ENCODE measurements around the gene ZNF837.
"Not testable (repeated sequence)": the region's sequence is repeated elsewhere in the genome, so short reads cannot be mapped to it uniquely, and the experiment has no call there.

ZNF837 gene

DNA sequence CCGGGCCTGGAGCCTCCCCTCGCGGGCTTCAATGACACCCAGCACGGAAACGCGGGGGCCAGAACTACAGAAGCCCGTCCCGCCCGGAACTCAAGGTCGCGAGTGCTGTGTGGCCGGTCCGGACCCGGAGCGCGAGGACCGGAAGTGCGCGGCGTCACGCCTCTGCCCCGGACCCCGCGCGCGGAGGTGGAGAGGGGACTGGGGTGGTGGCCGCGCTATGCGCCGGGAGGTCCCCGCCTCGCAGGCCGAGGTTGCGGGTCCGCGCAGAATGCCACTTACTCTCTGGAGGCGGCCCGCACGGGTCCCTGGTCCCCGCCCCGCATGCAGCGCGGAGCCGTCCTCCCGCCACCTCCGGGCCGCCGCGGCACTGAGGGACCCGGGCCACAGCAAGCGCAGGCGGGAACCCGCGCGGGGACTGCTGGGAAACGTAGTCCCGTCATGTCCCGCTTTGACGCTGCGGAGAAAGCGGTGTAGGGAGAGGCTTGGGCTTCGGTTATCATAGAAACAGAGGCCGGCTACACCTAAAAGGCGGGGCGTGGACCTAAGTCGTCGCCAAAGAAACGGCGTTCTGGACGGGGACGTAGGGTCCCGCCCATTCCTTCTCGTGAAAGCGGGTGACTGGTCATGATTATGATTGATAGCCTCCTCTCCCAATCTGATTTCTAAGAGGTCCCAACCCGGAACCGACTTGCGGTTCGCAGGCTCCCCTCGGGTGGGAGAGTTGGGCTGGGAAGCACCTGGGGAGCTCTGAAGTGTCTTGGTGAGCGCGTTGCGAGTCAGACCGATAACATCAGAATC lies at the start of gene ZNF837:
TSS of gene ZNF837 (minus strand) at position 369 of the 798 bp plus-strand sequence. CDS start 11,698 bp downstream, outside the sequence.
- DNase-seq: peak; percentile 100

GRCh38 chr19:58429745-58430144 lies 48.9 kb upstream of the ZNF837 start:
- DNase-seq: no peak

GRCh38 chr19:58428617-58429016 lies 47.8 kb upstream of the ZNF837 start:
- DNase-seq: no peak

DNA sequence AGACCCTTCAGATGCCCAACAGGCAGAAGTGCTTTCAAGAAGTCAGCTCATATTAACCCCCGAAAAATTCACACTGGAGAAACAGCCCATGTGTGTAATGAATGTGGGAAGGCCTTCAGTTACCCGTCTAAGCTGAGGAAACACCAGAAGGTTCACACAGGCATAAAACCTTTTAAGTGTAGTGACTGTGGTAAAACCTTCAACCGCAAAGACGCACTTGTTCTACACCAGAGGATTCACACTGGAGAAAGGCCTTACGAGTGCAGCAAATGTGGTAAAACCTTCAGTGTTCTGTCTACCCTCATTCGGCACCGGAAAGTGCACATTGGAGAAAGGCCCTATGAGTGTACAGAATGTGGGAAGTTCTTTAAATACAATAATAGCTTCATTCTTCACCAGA lies 36.2 kb upstream of the ZNF837 start:
- no peak for DNase-seq

- no peak for DNase-seq
Measured at GRCh38 chr19:58416604-58417003, 35.8 kb upstream of the ZNF837 start.

- no peak for DNase-seq
Measured at GRCh38 chr19:58409010-58409790, 28.4 kb upstream of the ZNF837 start.

DNA sequence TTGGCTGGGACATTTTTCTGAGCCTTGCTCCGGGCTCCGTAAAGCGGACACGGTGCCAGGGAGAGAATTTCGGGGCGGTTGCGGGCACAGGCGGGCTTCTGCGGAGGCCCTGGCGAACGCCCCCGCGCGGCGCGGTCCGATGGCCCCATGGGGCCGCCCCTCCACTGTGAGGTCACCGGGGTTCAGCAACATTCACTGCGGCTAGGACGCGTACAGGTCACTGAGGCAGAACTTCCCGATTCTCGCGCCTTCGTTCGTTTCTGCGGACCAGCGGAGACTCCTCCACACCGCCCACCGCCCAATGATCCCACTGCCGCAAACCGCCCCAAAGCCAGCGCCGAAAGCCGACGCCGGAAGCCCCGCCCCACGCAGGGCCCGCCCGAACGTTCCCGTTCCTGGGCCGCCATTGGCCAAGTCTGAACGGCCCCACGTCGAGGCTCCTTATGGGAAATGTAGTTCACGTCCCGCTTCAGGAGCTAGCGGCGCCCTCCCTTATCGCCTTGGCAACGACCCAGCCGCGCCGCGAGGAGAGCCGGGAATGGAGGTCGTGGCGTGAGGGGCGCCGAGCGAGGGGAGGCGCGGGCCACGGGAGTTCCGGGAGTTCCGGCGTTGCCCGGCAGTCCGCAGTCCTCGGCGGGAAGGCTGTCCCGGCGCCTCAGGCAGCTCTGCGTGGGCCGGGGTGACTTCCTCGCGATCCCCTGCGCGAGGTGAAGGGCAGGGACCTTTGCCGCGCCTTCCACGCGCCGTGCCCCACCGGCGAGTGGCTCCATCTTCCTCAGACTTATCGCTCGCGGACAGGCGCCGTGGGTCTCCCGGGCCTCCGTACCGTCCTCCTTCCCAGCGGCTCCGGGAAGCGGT lies 27.6 kb upstream of the ZNF837 start, which contains the start of gene ZNF584:
TSS of gene ZNF584 (plus strand) at position 498 of the 858 bp plus-strand sequence. CDS start 499 bp downstream, outside the sequence.
- peak; percentile 90 for DNase-seq

DNA sequence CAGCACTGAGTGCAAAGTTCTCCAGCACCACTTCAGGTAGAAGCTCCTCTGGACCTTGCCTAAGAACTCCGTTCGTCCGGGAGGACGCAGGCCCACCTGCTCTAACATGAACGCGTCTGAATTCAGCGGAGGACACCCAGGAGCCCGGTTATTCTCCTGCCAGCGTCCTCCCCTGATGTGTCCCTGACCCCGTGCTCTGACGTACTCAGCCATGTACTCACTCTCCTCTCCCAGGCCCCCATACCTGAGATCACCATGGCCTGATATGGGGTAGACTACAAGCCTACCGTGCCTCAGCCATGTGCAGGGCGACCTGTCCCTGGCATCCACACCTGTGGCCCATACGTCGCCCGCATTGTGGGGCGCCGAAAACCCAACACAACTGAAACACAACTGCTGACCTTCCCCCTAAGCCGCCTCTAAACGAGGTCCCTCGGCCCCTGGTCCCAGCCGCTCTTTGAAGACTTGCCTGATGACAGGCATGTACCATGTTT lies 26.9 kb upstream of the ZNF837 start:
- DNase-seq: no peak

DNA sequence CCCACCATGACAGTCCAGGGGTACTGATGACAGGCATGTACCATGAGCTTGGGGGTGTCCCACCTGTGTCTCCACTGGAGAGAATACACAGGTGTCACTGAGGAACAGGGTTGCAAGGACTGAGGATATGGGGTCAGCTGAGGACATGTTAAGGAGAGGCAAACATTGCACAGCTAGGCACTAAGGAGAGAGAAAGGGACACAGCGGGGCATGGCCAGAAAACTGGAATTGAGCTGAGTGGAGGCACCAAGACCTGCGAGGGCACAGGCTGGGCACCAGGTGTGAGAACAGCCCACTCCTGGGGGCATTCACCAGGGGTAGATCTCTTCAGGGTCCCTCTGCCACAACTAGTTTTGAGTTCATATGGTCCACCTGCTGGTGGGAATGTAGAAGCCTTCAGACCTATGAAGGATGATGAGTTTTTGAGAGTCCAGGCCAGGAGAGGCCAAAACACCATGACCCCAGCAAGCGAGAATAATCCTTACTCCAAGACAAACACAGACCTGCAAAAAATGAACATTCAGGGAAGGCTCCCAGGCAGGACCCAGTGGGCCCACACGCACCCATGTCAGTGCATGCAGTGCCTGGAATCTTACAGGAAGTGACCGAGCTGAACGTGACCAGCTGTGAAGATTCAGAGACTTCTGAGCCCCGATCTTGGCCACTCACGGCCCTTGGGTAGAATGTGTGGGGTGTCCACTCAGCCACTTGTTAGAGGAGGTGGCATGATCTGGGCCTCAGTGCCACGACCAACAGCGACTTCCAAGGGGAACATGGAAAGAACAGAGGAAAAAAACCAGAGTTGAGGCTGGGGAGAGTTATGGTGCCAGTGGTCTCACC lies 26.2 kb upstream of the ZNF837 start:
- no peak for DNase-seq

DNA sequence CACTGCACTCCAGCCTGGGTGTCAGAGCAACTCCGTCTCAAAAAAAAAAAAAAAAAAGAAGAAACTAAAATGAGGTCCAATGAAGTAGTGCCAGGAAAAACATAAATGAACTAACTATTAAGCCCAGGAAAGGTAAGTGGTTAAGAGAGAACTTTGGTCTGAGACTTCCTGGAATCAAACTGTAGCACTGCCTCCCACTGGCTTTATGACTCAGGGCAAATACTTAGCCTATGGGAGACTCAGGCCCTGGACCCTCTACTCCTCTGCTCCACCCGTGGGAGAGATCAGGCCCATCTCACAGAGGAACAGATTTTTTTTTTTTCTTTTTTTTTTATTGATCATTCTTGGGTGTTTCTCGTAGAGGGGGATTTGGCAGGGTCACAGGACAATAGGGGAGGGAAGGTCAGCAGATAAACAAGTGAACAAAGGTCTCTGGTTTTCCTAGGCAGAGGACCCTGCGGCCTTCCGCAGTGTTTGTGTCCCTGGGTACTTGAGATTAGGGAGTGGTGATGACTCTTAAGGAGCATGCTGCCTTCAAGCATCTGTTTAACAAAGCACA lies 23.2 kb upstream of the ZNF837 start:
- DNase-seq: not testable (repeated sequence)

DNA sequence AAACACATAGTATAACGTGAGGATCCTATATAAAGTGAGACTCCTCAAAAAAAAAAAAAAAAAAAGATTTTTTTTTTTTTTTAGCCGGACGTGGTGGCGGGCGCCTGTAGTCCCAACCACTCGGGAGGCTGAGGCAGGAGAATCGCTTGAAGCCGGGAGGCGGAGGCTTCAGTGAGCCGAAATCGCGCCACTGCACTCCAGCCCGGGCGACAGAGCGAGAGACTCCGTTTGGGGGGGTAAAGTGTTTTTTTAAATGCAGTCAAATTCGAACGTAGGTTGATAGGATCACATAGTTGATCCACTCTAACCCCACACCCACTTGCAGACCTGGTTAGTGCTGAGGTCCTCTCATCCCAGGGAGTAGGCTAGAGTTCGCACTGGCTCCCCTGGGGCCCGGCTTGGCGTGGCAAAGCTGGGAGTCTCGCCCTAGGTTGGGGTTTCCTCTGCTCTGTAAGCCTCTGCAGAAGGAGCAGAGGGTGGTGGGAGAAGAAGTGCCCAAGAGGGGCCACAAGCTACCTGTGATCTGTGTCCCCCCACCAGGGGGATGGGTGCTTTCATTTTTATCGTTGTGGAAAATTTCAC lies 21.1 kb upstream of the ZNF837 start:
- DNase-seq: no peak

GRCh38 chr19:58400916-58401839 lies 20.3 kb upstream of the ZNF837 start:
- peak; percentile 99 for DNase-seq

DNA sequence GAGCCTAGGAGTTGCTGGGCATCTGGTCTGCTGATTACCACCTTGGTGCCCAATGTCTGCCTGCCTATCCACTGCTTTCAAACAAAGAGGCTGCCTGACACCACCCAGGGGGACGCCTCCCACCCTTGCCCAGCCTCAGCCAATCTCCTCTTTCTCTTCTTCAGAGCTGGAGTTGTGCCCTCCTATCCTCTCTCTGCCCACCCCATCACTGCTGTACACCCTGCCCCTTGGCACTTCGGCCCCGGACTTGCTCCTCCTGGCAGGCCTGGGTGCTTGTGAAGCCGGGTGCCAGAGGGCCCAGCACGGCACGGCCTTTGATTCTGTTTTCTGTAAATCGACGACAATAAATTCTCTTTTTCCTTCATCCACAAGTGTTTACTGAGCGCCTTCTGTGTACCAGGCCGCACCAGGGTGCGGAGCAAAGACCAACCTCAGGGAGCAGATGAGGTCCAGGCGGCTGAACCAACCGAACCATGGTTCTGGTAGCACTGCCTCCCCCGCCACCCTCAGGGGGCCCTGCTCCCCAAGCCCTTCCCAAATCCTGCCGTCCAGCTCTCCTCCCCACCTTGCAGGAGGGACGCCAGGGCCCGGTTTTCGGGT lies 19.6 kb upstream of the ZNF837 start:
- DNase-seq: no peak

DNA sequence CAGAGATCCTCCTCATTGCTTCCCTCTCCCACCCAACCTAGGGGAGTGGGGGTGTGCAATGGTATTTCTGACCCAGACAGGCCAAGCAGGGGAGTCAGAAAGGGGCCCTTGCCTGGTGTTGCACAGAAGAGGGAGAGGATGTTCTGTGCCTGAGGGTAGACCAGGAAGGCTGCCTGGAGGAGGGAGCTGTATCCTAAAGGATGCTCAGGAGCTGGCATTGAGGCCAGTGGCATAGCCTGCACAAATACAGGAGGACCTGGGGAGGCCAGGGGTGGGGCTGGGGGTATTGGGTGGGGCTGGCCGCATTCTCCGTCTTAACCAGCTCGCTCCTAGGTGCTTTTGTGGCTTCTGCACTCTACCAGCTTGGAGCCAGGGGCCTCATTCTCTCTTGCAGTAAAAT lies 19.1 kb upstream of the ZNF837 start:
- no peak for DNase-seq

GRCh38 chr19:58398545-58398944 lies 17.7 kb upstream of the ZNF837 start:
- no peak for DNase-seq

GRCh38 chr19:58398087-58398486 lies 17.3 kb upstream of the ZNF837 start:
- DNase-seq: no peak

DNA sequence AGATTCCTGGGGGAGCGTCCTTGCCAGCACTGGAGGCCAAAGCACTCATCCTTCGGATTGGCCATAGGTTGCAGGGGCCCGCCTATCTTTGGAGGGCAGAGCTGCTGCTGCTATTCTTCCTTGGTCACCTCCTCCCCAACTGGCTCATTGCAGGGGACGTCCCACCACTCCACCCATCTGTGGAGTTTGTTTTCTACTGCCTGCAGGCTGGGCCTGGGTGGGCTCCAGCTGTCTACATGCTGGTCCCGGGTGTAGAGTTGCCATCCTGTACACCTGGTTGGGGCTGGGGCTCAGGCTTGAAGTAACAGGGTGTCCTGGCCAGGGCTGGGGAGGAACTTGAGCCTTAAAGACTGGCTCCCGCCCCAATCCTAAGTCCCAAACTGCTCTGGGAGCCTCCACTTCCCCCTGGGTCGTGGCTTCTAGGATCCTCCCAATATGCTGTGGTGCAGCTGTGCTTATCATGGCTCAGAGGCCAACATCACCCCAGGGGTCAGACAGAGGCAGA lies 16.8 kb upstream of the ZNF837 start:
- DNase-seq: no peak

GRCh38 chr19:58396691-58397532 lies 16.1 kb upstream of the ZNF837 start:
- no peak for DNase-seq

Measured in DMS153 (cell line).